ENCODE results near the gene RWDD1.

RWDD1 gene

GRCh38 chr6:116563830-116564229, 7.5 kb upstream of the RWDD1 start:
- Histone ChIP-seq H3K9ac (ENCODE audit: low read length) (no peak overlapping the region), H3K36me3 (ENCODE audit: control insufficient read depth, insufficient read depth, low read length) (no peaks in the 10 kb centered on the region), H3K4me1 (ENCODE audit: control insufficient read depth, insufficient read depth, low read length) (no peaks in the 10 kb centered on the region), H3K4me3 (ENCODE audit: low read length) (no peak overlapping the region), H3K27me3 (ENCODE audit: control insufficient read depth, insufficient read depth, low read length) (no peaks in the 10 kb centered on the region), H3K27ac (ENCODE audit: low read depth, low read length) (no peak overlapping the region)

GRCh38 chr6:116564311-116564710, 7.0 kb upstream of the RWDD1 start:
- no peaks in the 10 kb centered on the region for H3K36me3 ChIP-seq (ENCODE audit: control insufficient read depth, insufficient read depth, low read length)
- H3K27me3 ChIP-seq (ENCODE audit: control insufficient read depth, insufficient read depth, low read length) = no peaks in the 10 kb centered on the region
- no peak overlapping the region for H3K9ac ChIP-seq (ENCODE audit: low read length)
- H3K27ac ChIP-seq (ENCODE audit: low read depth, low read length) = no peak overlapping the region
- H3K4me1 ChIP-seq (ENCODE audit: control insufficient read depth, insufficient read depth, low read length) = no peaks in the 10 kb centered on the region
- no peak overlapping the region for H3K4me3 ChIP-seq (ENCODE audit: low read length)

GRCh38 chr6:116564921-116565872, 6.1 kb upstream of the RWDD1 start:
- Histone ChIP-seq H3K36me3 (ENCODE audit: control insufficient read depth, insufficient read depth, low read length) (no peaks in the 10 kb centered on the region), H3K4me1 (ENCODE audit: control insufficient read depth, insufficient read depth, low read length) (peaks cover 3% of the 10 kb centered on the region), H3K27me3 (ENCODE audit: control insufficient read depth, insufficient read depth, low read length) (no peaks in the 10 kb centered on the region), H3K27ac (ENCODE audit: low read depth, low read length) (no peak overlapping the region), H3K4me3 (ENCODE audit: low read length) (peak overlapping the region; percentile 50), H3K9ac (ENCODE audit: low read length) (no peak overlapping the region)

- H3K4me3 ChIP-seq (ENCODE audit: low read length) = no peak overlapping the region
- H3K9ac ChIP-seq (ENCODE audit: low read length) = no peak overlapping the region
- H3K36me3 ChIP-seq (ENCODE audit: control insufficient read depth, insufficient read depth, low read length) = no peaks in the 10 kb centered on the region
- H3K27me3 ChIP-seq (ENCODE audit: control insufficient read depth, insufficient read depth, low read length) = no peaks in the 10 kb centered on the region
- H3K4me1 ChIP-seq (ENCODE audit: control insufficient read depth, insufficient read depth, low read length) = peaks cover 6% of the 10 kb centered on the region
- no peak overlapping the region for H3K27ac ChIP-seq (ENCODE audit: low read depth, low read length)
Observed at GRCh38 chr6:116568111-116568510, 3.2 kb upstream of the RWDD1 start.

- Histone ChIP-seq H3K4me1 (ENCODE audit: control insufficient read depth, insufficient read depth, low read length) (peaks cover 6% of the 10 kb centered on the region), H3K9ac (ENCODE audit: low read length) (no peak overlapping the region), H3K27ac (ENCODE audit: low read depth, low read length) (no peak overlapping the region), H3K4me3 (ENCODE audit: low read length) (no peak overlapping the region), H3K36me3 (ENCODE audit: control insufficient read depth, insufficient read depth, low read length) (no peaks in the 10 kb centered on the region), H3K27me3 (ENCODE audit: control insufficient read depth, insufficient read depth, low read length) (no peaks in the 10 kb centered on the region)
Observed at GRCh38 chr6:116568821-116569755, 2.2 kb upstream of the RWDD1 start.

GRCh38 chr6:116571683-116572000, 338 bp downstream of the RWDD1 start:
- H3K4me3 ChIP-seq (ENCODE audit: low read length) = peak overlapping the region; percentile 97

GRCh38 chr6:116572162-116572561, 858 bp downstream of the RWDD1 start:
- peak overlapping the region; percentile 19 for H3K9ac ChIP-seq (ENCODE audit: low read length)
- H3K36me3 ChIP-seq (ENCODE audit: control insufficient read depth, insufficient read depth, low read length) = no peaks in the 10 kb centered on the region
- H3K27ac ChIP-seq (ENCODE audit: low read depth, low read length) = peak overlapping the region; percentile 94
- H3K27me3 ChIP-seq (ENCODE audit: control insufficient read depth, insufficient read depth, low read length) = no peaks in the 10 kb centered on the region
- peaks cover 6% of the 10 kb centered on the region for H3K4me1 ChIP-seq (ENCODE audit: control insufficient read depth, insufficient read depth, low read length)
- H3K4me3 ChIP-seq (ENCODE audit: low read length) = peak overlapping the region; percentile 97

More at GRCh38 chr6:116571683-116572000, 338 bp downstream of the RWDD1 start:
- H3K4me1 ChIP-seq (ENCODE audit: control insufficient read depth, insufficient read depth, low read length) = peaks cover 6% of the 10 kb centered on the region
- no peaks in the 10 kb centered on the region for H3K27me3 ChIP-seq (ENCODE audit: control insufficient read depth, insufficient read depth, low read length)
- H3K36me3 ChIP-seq (ENCODE audit: control insufficient read depth, insufficient read depth, low read length) = no peaks in the 10 kb centered on the region
- peak overlapping the region; percentile 94 for H3K27ac ChIP-seq (ENCODE audit: low read depth, low read length)
- H3K9ac ChIP-seq (ENCODE audit: low read length) = peak overlapping the region; percentile 95

GRCh38 chr6:116575227-116575626, 3.9 kb downstream of the RWDD1 start:
- Histone ChIP-seq H3K9ac (ENCODE audit: low read length) (no peak overlapping the region), H3K4me3 (ENCODE audit: low read length) (no peak overlapping the region), H3K27me3 (ENCODE audit: control insufficient read depth, insufficient read depth, low read length) (no peaks in the 10 kb centered on the region), H3K27ac (ENCODE audit: low read depth, low read length) (no peak overlapping the region), H3K36me3 (ENCODE audit: control insufficient read depth, insufficient read depth, low read length) (no peaks in the 10 kb centered on the region), H3K4me1 (ENCODE audit: control insufficient read depth, insufficient read depth, low read length) (peaks cover 3% of the 10 kb centered on the region)

- H3K4me3 ChIP-seq (ENCODE audit: low read length) = no peak overlapping the region
- H3K9ac ChIP-seq (ENCODE audit: low read length) = no peak overlapping the region
- H3K27me3 ChIP-seq (ENCODE audit: control insufficient read depth, insufficient read depth, low read length) = no peaks in the 10 kb centered on the region
- H3K36me3 ChIP-seq (ENCODE audit: control insufficient read depth, insufficient read depth, low read length) = no peaks in the 10 kb centered on the region
- no peaks in the 10 kb centered on the region for H3K4me1 ChIP-seq (ENCODE audit: control insufficient read depth, insufficient read depth, low read length)
- H3K27ac ChIP-seq (ENCODE audit: low read depth, low read length) = no peak overlapping the region
Observed at GRCh38 chr6:116577486-116577885, 6.2 kb downstream of the RWDD1 start.

GRCh38 chr6:116578335-116578734, 7.0 kb downstream of the RWDD1 start:
- Histone ChIP-seq H3K36me3 (ENCODE audit: control insufficient read depth, insufficient read depth, low read length) (no peaks in the 10 kb centered on the region), H3K9ac (ENCODE audit: low read length) (no peak overlapping the region), H3K27me3 (ENCODE audit: control insufficient read depth, insufficient read depth, low read length) (no peaks in the 10 kb centered on the region), H3K4me3 (ENCODE audit: low read length) (no peak overlapping the region), H3K27ac (ENCODE audit: low read depth, low read length) (no peak overlapping the region), H3K4me1 (ENCODE audit: control insufficient read depth, insufficient read depth, low read length) (no peaks in the 10 kb centered on the region)

GRCh38 chr6:116579143-116579542, 7.8 kb downstream of the RWDD1 start:
- no peak overlapping the region for H3K4me3 ChIP-seq (ENCODE audit: low read length)
- no peaks in the 10 kb centered on the region for H3K36me3 ChIP-seq (ENCODE audit: control insufficient read depth, insufficient read depth, low read length)
- no peaks in the 10 kb centered on the region for H3K4me1 ChIP-seq (ENCODE audit: control insufficient read depth, insufficient read depth, low read length)

GRCh38 chr6:116580198-116580597, 8.9 kb downstream of the RWDD1 start:
- no peak overlapping the region for H3K9ac ChIP-seq (ENCODE audit: low read length)
- no peak overlapping the region for H3K27ac ChIP-seq (ENCODE audit: low read depth, low read length)
- H3K36me3 ChIP-seq (ENCODE audit: control insufficient read depth, insufficient read depth, low read length) = no peaks in the 10 kb centered on the region
- no peaks in the 10 kb centered on the region for H3K4me1 ChIP-seq (ENCODE audit: control insufficient read depth, insufficient read depth, low read length)
- no peaks in the 10 kb centered on the region for H3K27me3 ChIP-seq (ENCODE audit: control insufficient read depth, insufficient read depth, low read length)
- H3K4me3 ChIP-seq (ENCODE audit: low read length) = no peak overlapping the region

More at GRCh38 chr6:116579143-116579542, 7.8 kb downstream of the RWDD1 start:
- Histone ChIP-seq H3K9ac (ENCODE audit: low read length) (no peak overlapping the region), H3K27me3 (ENCODE audit: control insufficient read depth, insufficient read depth, low read length) (no peaks in the 10 kb centered on the region), H3K27ac (ENCODE audit: low read depth, low read length) (no peak overlapping the region)

All from rectal smooth muscle tissue (tissue), 1 donor.